GM19397 (cell line): ENCODE data around the gene ECD.

Experiments used
- ATAC-seq: cut with Tn5 transposase; IDR thresholded peaks from one replicate; pipeline ENCODE4 v1.9.1; 2021; ENCODE audit warnings: mild to moderate bottlenecking, moderate library complexity; ENCODE audit not compliant: unreplicated experiment

ECD gene

DNA sequence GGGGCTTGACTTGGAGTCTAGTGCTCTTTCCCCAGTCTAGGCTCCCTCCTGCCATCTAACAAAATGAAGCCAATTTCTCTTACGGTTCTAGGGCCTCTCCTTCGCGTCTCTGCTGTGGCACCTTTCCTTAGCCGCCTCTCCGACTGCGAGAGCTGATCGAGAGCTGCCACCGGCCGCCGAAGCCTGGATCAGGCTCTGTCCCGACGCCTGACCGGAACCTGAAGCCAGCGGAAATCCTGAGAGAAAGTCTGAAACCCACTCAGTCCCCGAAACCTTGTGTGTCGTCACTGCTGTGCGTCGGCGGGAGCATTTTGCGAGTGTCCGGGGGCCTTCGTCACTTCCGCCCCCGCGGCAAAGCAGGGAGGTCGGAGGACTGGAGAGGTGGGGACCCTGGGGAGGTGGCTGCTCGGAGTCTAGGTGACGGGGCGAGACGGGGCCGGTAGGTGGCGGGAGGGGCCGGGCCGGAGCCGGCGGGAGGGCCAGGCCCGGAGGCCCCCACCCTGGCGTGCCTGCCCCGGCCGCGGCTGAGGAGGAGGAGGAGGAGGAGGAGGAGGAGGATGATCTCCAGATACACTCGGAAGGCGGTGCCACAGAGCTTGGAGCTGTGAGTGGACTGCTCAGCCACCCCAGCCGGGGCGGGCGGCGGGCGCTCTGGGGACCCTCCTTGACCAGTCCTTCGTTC, at the start of gene ECD, which contains the start of gene FAM149B1:
ECD (minus strand) TSS at position 226 of the 682 bp plus-strand sequence. CDS start 4,071 bp downstream, outside the sequence.
FAM149B1 (plus strand) TSS at position 337 of the 682 bp plus-strand sequence; CDS start at position 558, 221 bp downstream.
- ATAC-seq, result peak; percentile 90

- no peak for ATAC-seq
Observed at GRCh38 chr10:73215749-73216148, 47.9 kb upstream of the ECD start.

DNA sequence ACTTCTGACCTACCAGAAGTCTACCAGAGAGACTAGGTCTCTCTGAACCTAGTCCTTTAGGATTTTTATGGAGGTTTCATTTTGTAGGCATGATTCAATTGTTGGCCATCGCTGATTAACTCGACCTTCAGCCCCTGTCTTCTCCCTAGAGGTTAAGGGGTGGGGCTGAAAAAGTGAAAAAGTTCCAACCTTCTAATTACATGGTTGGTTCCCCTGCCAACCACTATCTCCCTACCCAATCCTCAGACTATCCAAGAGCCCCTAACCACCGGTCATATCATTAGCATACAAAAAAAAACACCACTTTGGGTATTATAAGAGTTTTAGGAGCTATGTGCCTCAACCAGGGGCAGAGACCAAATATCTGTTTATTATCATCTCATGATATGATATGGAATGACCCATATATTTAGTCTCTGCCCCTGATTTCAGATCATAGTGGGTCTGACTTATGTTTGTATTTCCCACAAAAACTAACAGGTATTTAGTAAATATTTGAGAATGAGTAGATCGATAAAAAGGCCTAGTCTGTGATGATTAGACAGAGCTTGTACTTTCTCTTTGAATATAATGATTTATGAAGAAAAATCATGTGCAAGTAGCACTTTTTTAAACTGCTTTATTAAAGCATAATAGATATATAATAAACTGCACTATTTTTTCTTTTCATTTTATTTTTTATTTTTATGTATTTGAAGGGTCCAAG, 43.5 kb upstream of the ECD start:
- ATAC-seq, result no peak

GRCh38 chr10:73210395-73211105, 42.7 kb upstream of the ECD start:
- no peak for ATAC-seq

DNA sequence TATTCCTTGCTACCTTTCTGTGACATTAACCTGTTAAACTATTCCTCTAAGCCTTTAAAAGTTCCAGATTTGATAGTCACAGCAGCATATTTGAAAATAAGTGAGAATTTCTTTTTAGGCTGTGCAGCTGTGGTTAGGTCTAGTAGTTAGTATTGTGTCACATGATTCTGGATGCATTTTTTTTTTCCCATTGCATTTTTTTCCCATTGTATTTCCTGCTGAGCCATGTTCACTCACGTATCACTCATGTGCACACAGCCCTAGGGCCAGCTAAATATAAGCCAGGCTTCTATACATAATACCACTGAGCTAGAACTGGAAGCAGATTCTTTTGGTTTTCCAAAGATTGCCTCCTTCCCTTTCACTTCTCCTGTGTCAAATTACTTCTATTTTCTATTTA, 41.9 kb upstream of the ECD start:
- no peak for ATAC-seq

GRCh38 chr10:73207883-73208282, 40.1 kb upstream of the ECD start:
- no peak for ATAC-seq

DNA sequence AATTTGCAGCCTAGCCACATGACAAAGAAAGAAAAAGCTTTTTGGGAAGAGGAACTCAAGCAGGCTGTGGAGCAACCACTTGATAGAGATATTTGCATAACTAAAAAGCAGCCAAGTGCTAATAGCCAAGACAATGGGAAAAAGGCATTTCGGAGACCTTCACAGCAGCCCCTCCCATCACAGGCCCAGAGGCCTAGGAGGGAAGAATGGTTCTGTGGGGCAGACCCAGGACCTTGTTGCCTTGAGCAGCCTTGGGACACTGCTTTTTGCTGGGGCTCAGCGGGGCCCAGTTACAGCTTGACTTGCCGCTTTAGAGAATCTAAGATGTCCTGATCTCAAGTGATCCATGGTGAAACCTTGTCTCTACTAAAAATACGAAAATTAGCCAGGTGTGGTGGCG, 38.6 kb upstream of the ECD start:
- ATAC-seq, result no peak

- ATAC-seq, result no peak
Observed at GRCh38 chr10:73205890-73206289, 38.1 kb upstream of the ECD start.

GRCh38 chr10:73205081-73205480, 37.3 kb upstream of the ECD start:
- no peak for ATAC-seq

GRCh38 chr10:73190188-73190587, 22.4 kb upstream of the ECD start:
- no peak for ATAC-seq

DNA sequence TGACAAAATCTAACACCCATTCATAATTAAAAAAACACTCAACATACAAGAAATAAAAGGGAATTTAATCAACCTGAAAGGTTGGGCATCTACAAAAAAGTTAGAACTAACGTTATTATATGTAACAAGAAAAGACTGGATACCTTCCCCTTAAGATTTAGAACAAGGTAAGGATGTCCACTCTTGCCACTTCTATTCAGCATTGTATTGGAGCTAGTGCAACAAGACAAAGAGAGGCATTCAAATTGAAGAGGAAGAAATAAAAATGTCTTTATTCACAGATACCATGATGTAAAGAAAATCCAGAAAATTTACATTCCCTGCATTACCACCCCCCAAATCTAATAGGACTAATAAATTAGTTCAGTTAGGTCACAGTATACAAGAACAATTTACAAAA, 18.5 kb upstream of the ECD start:
- no peak for ATAC-seq

DNA sequence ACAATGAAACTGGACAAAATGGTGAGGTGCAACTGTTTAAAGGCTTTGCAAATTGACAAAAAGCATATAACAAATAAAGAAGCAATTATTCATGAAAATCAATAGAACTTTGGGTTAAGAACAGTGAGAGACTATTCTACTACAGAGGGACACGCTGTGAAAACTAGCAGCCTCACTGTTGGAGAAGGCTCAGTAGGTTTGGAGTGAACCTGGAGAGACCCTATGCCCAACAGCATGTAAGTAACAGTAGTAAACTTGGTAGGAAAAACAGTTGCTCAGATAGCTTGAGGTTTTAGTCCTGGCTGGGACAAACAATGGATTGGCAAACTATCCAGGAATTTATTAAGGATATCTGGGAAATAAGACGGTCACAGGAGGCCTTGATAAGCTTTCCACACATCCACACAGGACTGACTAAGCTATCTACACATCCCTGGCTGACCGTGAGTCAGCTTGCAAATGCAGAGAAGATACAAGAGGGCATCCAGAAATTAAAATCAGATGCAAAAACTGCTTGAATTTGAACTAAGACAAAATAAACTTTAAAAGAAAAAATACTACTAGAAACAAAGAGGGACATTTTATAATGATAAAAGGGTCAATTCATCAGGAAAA, 16.0 kb upstream of the ECD start:
- ATAC-seq, result no peak

GRCh38 chr10:73182568-73182967, 14.8 kb upstream of the ECD start:
- no peak for ATAC-seq

DNA sequence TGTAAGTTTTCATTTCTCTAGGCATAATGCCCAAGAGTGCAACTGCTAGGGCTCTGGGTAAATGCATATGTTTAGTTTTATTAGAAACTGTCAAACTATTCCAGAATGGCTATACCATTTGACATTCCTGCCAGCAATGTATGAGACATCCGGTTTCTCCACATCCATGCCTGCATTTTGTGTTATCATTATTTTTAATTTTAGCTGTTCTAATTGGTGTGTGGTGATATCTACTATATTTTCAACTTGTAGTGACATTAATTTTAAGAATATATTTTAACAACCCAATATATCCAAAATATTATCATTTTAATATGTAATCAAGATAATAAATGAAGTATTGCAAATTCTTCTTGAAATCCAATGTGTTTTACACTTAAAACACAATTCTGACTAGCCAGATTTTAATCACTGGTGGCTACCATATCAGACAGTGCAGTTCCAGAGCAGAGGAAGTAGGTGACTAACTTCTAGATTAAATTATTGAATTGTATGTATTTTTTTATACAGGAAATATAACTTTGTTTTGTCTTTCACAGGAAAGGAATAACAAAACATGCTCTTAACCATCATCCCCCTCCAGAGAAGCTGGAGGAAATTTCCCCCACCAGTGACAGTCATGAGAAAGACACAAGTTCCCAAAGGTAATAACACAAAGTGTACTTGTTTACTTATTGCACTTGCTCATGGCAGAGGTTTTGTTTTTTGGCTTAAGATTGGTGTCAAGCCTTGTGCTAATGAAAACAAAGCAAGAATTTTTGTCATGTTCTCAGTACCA, 6.5 kb upstream of the ECD start:
- ATAC-seq, result no peak

DNA sequence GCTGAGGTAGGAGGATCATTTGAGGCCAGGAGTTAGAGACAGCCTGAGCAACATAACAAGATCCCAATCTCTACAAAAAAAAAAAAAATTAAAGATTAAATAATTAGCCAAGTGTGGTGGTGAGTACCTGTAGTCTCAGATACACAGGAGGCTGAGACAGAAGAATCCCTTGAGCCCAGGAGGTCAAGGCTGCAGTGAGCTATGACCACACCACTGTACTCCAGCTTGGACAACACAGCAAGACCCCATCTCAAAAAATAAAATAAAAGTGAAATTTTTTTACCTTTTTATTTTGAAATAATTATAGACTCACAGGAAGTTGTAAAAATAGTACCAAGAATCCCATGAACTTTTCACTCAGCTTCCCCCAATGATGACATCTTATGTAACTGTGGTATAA, 5.1 kb upstream of the ECD start:
- ATAC-seq, result no peak

DNA sequence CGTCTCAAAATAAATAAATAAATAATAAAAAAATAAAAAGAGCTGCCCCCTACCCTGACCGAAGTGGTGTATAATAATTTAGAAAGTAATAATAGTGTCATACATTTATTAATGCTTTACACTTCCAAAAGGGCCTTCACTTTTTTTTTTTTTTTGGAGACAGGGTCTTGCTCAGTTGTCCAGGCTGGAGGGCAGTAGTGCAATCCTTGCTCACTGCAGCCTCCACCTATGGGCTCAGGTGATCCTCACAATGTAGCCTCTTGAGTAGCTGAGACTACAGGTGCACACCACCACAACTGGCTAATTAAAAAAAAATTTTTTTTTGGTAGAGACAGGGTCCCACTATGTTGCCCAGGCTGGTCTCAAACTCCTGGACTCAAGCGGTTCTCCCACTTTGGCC, 1.5 kb upstream of the ECD start:
- no peak for ATAC-seq

- no peak for ATAC-seq
Observed at GRCh38 chr10:73168465-73168803, 626 bp upstream of the ECD start.

GRCh38 chr10:73167458-73167782, 388 bp downstream of the ECD start:
- ATAC-seq, result no peak

GRCh38 chr10:73166972-73167371, 836 bp downstream of the ECD start:
- no peak for ATAC-seq

GRCh38 chr10:73163096-73163495, 4.7 kb downstream of the ECD start:
- ATAC-seq, result no peak

- no peak for ATAC-seq
Observed at GRCh38 chr10:73161662-73162061, 6.1 kb downstream of the ECD start.
